ENCODE data around the gene GAGE13. TPM values are rescaled to one million over a fixed set of nuclear protein-coding genes. Genes with fewer than 3 reads are reported as not detected.
"Not testable (repeated sequence)": the region's sequence is repeated elsewhere in the genome, so short reads cannot be mapped to it uniquely, and the experiment has no call there.

Gene GAGE13
- total RNA-seq, 1 donor from 2014 or later, result not detected

GRCh38 chrX:49323735-49324134 is 7.6 kb upstream of the GAGE13 start:
- FAIRE-seq; DNase-seq (ENCODE audit: low spot score in 2 of 2): not testable (repeated sequence)

- FAIRE-seq; DNase-seq (ENCODE audit: low spot score in 2 of 2): not testable (repeated sequence)
Measured at GRCh38 chrX:49330421-49330820, 961 bp upstream of the GAGE13 start.

GRCh38 chrX:49331841-49332240 is 459 bp downstream of the GAGE13 start:
- not testable (repeated sequence) for DNase-seq (ENCODE audit: low spot score in 2 of 2); FAIRE-seq

GRCh38 chrX:49341449-49341848 is 10.1 kb downstream of the GAGE13 start:
- not testable (repeated sequence) for DNase-seq (ENCODE audit: low spot score in 2 of 2); FAIRE-seq

- DNase-seq (ENCODE audit: low spot score in 2 of 2); FAIRE-seq: not testable (repeated sequence)
Measured at GRCh38 chrX:49344496-49345175, 13.3 kb downstream of the GAGE13 start.

GRCh38 chrX:49345402-49345801 is 14.0 kb downstream of the GAGE13 start:
- not testable (repeated sequence) for FAIRE-seq; DNase-seq (ENCODE audit: low spot score in 2 of 2)

GRCh38 chrX:49346150-49346549 is 14.8 kb downstream of the GAGE13 start:
- not testable (repeated sequence) for DNase-seq (ENCODE audit: low spot score in 2 of 2); FAIRE-seq

Other genes with a start within 250 kb of the GAGE13 start
- 16.3 TPM for gene GPKOW, start 207.8 kb upstream of the GAGE13 start, total RNA-seq
- gene MAGIX, start 168.8 kb upstream of the GAGE13 start, total RNA-seq, result 2.4 TPM
- gene PLP2, start 159.7 kb upstream of the GAGE13 start, total RNA-seq, result 0.82 TPM
- gene PRICKLE3, start 145.2 kb upstream of the GAGE13 start, total RNA-seq, result under 0.01 TPM
- gene SYP, start 131.4 kb upstream of the GAGE13 start, total RNA-seq, result 151 TPM
- under 0.01 TPM for gene CACNA1F, start 98.2 kb upstream of the GAGE13 start, total RNA-seq
- gene CCDC22, start 96.1 kb upstream of the GAGE13 start, total RNA-seq, result 3.7 TPM
- not detected for gene FOXP3, start 66.9 kb upstream of the GAGE13 start, total RNA-seq
- gene PPP1R3F, start 61.8 kb upstream of the GAGE13 start, total RNA-seq, result 17.1 TPM
- gene GAGE10, start 27.9 kb upstream of the GAGE13 start, total RNA-seq, result not detected
- not detected for gene GAGE12J, start 9.5 kb upstream of the GAGE13 start, total RNA-seq
- not detected for gene GAGE12C, start 200.6 kb downstream of the GAGE13 start, total RNA-seq
- not detected for gene GAGE12D, start 210.2 kb downstream of the GAGE13 start, total RNA-seq
- gene GAGE12E, start 219.7 kb downstream of the GAGE13 start, total RNA-seq, result not detected
- not detected for gene GAGE12F, start 229.3 kb downstream of the GAGE13 start, total RNA-seq
- not detected for gene GAGE12G, start 238.8 kb downstream of the GAGE13 start, total RNA-seq
- gene GAGE12H, start 248.4 kb downstream of the GAGE13 start, total RNA-seq, result not detected